ENCODE measurements around the gene TOMM7.

TOMM7 gene

DNA sequence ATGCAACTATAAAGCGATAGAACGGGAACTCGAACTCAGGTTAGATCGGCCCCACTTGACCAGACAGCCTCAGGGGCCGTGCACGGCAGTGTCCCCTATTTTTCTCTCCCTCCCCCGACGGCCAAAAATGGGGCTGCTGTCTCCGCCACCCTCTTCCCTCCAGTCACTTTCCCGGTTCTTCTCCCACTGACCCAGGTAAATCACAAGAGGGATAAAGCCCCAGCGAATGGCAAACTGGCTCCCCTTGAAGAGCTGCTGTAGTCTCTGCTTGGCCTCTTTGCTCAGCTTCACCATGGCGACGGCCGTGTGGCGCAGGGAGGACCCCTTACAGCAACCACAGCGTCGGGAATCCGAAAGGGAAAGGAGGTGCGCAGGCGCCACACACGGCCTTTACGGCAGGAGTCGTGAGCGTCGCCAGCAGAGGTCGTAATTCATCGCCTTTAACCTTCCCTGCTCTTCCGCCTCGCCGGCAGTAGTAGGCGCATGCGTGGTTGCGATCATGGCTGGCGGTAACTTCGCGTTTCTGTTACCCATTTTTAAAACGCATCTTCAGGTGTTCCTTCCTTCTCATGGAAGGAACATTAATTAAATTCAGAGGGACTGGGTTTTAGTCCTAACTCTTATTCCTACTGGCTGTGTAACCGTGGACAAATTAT is at the start of gene TOMM7:
TSS of gene TOMM7 (minus strand) at position 364 of the 656 bp plus-strand sequence. CDS start at position 294, 70 bp downstream.
- peak; percentile 82 for DNase-seq

- DNase-seq, result no peak
Observed at GRCh38 chr7:22872096-22872807, 49.6 kb upstream of the TOMM7 start.

DNA sequence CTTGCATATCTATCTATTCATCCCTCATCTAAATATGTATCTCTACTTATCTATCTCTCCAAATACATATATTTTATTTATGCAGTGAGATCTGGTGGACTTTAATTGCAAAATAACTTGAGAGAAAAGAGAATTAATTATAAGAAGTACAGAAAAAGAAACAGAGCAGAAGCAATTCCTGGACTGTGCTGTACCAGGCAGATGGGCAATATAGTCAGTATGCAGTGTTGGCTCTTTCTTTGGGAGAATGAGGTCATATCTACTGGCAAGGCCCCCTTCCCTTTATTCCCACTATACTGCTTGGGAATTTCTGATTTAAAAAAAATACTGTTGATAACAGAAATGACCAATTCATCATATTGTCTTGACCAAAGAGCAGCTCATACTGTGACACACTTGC is 49.0 kb upstream of the TOMM7 start:
- DNase-seq, result no peak

DNA sequence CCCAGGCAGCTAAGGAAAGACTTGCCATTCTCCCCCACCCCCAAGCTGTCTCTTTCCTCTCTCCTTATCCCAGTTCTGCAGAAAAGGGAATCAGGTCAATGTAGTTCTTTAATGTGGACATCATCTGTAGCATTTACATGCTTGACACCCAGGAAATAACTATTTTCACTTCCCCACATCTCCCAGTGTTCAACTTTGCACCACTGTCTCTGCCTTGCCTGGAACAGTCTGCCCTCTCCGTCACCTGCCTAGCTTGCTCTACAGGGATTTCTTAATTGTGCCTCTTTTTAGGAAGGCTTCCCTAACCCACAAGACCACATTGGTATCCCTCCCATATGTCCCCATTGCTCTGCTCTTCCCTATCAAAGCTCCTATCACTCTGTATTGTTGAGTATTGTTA is 45.9 kb upstream of the TOMM7 start:
- no peak for DNase-seq

- DNase-seq, result no peak
Observed at GRCh38 chr7:22867589-22867988, 44.9 kb upstream of the TOMM7 start.

DNA sequence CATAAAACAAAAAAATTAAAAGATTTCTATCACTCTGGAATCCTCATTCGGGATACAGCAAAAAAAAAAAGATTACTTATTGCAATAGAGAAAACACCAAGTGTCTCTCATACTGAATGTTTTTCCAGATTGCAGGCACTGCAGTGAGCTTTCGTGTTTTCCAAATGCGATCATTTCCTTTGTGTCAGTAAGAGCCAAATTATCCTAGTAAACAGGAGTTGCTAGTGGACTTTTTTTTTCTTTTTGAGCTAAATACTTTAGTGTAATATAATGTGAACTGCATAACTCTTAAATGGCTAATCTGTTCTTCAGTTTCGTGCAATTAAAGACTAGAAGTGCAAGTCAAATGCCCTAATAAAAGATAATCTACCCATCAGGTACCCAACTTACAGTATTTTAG is 44.4 kb upstream of the TOMM7 start:
- no peak for DNase-seq

DNA sequence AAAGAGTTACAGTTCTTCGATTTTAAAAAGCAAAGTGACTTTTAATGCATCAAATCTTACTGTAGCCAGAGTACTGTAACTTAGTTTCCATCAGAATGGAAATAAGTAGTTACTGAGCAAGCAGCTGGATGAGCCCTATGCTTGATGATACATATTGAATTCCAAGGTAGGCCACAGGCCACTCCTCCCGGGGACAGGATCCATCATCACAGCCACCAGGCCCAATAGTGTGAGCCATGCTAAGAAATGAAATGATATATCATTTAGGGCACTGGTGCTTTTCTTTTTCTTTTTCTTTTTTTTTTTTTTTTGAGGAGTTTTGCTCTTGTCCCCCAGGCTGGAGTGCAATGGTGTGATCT is 42.9 kb upstream of the TOMM7 start:
- DNase-seq, result no peak

- no peak for DNase-seq
Observed at GRCh38 chr7:22864855-22865601, 42.4 kb upstream of the TOMM7 start.

GRCh38 chr7:22864301-22864700 is 41.7 kb upstream of the TOMM7 start:
- no peak for DNase-seq

DNA sequence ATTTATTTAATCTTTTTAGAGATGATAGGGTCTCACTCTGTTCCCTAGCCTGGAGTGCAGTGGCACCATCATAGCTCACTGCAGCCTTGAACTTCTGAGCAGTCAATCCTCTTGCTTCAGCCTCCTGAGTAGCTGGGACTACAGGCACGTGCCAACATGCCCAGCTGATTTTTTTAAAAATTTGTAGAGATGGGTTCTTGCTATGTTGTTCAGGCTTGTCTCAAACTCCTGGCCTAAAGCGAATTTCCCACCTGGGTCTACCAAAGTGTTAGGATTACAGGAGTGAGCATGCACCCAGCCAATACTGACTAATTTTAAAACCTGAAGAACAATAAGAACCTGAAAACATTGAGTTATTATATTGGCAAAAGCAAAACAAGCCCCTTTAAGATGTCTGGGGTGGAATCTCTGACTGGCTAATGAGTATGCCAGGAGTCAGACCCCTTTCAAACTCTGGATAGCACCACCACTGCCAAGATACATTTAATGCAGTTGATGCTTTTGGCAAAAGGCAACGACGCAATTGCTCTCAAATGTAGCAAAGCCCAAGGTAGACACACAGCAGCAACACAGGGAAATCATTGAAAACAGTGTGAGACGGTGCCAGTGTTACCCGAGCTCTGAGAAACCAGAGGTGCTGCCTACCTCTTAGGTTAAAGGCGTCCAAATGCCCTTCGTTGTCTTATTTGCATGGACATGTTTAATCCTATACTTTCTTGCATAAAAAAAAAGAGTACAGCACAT is 40.7 kb upstream of the TOMM7 start:
- no peak for DNase-seq

GRCh38 chr7:22861576-22861975 is 38.9 kb upstream of the TOMM7 start:
- no peak for DNase-seq

DNA sequence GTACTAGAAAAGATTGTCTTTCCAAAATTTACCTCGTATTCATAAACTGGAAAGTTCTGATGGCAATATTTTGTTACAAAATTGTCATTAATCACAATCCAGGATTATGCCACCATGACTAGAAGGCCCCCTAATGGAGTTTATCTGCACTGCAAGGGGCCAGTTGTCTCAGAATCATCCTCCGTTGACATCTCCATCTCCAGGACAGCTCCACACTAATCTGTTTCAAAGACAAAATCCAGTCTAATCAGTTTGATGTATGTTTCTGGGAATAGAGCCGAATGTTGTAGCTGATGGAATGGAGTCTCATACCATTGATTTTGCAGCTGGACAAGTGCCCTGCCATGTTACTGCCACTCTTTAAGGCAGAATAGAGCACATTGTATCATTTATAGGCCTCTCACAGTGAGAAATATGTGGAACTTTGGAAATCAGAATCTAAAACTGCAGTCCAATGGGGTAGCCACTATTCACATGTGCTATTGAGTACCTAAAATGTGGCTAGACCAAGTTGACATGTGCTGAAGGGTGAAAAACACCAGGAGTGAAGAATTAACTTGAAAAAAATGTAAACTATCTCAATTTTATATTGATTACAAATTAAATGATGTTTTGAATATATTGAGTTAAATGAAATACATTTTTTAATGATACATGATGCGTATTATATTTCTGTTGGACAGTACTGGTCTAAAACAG is 38.3 kb upstream of the TOMM7 start:
- DNase-seq, result no peak

DNA sequence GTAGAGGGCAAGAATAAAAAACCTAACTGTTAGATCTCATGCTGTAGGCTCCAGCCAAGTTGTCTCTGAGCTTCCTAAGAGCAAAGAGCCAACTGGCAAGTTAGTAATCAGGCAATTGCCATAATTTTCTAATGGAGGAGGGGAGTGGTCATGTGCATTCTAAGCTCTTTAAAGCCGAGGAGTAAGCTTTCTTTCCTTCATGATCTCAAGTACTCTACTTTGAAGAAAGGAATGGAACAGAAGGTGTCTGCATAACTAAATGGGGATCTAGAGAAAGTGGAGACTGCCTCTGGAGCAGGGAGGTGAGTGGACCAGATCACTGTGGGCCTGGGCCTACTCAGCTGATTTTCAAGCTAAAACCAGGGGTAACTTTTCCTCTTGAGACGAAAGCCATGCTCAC is 37.7 kb upstream of the TOMM7 start:
- DNase-seq, result no peak

DNA sequence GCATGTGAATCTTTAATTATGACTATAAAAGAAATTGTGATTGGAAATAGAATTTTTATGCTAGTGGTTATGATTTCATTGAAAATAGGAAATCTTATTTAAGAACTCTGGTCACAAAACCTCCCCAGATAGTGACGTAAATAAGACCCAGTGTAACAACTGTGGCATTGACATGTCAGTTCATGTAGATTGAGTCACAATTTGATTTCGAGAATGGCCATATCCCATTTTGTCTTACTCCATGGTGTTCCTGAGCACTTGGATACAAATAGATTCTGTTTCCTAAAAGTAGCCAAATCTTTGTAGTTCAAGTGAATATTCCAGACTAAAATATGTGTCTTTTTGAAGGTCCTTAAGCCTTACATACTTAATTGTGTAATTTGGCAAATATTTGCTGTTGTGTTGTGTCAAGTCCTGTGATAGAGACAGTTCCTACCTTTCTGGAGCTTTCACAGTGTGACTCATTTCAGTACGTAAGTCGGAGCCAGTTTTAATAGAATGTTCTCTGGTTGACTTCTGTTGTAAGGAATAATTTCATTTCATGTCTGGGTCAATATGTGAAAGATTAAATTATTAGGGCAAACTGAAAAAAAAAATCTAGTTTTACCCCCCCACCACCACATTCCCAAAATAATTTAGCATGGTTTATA is 37.1 kb upstream of the TOMM7 start:
- no peak for DNase-seq

DNA sequence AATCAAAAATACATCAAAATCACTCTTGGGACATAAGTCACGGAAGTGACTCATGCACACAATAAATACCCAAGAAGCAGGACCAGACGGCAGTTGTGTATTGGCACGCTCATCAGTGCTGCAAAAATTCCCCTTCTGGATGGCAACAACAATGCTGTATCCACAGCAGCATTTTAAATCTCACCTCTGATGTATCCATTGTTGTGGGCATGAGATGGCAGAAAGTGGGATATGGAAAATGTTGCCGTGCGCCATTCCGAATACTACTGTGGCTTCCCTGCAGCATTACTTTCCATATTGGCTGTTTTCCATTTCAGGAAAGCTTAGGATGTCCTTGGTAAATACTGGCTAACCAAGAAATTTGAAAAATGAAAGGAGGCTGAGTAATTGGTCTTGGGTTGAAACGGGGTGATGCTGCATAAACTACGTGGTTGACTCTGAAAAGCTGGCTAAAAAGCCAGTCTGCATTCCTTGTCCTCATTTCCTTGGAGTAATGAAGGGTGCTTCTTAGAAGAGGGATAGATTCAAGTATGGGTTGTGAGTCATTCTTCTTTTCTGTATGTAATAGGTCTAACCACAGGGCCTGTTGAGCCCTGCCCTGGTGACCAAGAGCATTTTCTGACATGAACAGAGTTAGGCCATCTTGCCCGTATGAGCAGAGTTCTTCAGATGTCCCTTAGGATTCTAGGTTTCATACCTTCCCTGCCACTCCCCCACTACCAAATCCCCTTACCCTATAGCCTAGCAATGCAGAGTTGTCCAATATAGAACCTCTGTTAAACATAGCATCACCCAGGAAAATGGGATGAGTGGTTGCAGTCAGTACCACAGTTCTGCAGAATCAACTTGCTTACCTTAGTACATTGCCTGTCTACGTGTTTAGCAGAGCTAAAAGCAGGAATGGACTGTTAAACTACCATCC is 36.3 kb upstream of the TOMM7 start:
- peak; percentile 43 for DNase-seq

- no peak for DNase-seq
Observed at GRCh38 chr7:22858274-22858639, 35.6 kb upstream of the TOMM7 start.

GRCh38 chr7:22856416-22856815 is 33.8 kb upstream of the TOMM7 start:
- DNase-seq, result no peak

DNA sequence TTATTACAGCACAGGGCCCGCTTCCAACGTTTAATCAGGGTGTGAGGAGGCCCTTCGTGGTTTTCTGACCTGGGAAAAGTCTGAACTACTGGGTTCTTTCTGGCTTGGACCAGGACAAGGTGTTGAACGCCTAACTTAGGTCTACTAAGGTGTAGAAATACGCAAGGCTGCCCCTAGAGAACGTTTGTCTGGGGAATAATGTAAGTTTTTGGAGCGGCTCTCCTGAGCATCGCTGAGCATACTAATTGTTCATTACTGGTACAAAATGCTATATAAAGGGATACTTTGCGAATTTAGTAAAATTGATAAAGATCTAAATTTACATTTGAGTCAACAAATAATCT is 32.4 kb upstream of the TOMM7 start:
- DNase-seq, result no peak

DNA sequence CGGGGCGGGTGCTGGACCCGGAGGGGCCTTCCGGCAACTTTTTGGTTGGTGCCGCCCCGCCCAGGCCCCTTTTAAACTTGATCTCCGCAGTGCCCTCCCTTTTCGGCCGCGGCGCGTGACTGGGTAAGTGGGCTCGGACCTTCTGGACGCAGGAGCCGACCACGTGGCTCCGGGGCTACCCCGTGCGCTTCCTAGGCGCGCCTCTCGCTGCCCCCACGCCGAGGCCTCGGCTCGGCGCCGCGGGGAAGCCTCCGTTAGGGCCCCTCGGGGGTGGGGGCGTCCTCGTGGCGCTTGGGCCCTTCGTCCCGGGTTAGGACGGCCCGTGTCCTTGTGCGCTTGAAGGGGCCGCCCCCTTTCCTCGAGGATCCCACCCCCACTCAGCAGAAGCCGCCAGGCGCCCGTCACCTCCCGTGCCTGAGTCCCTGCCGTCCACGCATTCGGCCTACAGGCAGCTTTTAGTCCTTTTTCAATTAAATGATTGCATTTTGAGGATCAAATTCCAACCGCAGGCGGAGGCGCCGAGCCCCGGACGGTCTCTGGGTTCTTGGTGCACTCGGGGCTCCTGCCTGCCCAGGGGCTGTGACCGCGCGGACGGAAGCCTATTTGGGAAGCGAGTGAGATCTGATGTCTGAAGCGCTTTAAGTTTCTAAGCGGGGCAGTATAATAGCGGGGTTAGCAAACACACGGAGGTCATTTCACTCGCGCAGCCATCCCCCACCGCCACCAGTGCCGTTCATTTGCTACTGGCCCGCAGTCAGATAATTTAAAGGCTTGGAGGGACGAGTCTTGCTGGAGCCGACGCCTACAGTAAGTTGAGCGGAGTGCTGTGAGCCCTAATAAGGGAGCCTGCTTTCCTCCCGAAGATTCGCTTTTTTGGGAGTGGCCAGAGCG is 31.8 kb upstream of the TOMM7 start:
- peak; percentile 84 for DNase-seq

DNA sequence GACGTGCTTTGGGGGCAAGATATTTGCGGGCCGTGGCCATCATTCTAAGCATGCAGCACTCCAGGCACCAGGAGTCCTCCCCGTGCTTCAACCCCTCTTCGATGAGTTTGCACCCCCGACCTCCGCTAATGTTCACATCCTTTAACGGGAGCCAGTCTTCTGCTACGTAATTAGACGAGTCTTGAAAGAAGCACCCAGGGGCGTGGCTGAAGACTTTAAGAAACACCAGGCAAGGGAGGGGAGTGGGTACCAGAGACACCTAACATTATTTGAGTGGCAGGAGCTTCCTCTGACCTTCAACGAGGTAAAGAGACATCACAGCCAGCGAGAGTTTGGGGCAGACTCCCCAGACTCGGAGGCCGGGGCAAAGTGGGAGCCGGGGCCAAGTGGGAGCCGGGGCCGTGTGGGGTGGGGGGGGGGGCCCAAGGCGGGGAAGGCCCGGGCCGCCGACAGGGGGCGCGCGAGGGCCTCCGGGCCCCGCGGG is 31.1 kb upstream of the TOMM7 start:
- DNase-seq, result no peak

All from T1000 (cell line).